Fibroblast of skin of left biceps (primary cell): ENCODE data around the gene SUMF1.

Experiments used
- DNase-seq, 2 experiments: peaks; one replicate each; pipeline ENCODE4 v3.0.0-alpha.2; 2013; ENCODE audit warnings: low read depth in 2 of 2

SUMF1 gene

GRCh38 chr3:4466741-4467521 is at the start of gene SUMF1:
Gene SUMF1, minus strand, starts transcription at chr3:4467269. Its CDS starts 24 bp downstream, at chr3:4467245.
- peak; percentile 33 to 39 for DNase-seq

DNA sequence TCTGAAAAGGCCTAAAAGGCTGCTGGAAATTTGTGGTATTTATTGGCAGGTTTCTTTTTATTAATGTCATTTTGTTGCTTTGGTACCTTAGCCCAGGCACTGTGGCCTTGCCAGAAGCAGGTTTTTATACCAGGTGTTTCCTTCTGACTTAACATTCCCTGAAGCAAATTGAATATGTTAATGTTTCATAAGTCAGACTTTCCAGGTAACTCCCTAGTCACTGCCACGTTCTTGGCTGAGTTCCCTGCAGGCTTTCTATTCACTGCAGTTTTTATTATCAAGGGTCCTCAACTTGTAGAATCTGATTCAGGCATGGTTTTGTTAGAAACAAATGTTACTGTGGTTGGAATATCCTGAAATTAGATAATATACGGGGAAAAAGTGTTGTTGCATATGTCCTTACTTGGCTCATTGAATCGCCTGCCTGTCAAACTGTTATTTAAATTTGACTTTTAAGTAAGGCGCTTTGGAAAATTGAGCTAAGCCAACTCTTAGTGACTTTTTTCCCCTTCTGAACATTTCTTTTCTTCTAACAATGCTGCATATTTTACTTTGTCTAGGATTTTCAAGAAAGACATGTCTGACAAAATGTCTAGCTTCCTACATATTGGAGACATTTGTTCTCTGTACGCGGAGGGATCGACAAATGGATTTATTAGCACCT is 49.0 kb upstream of the SUMF1 start:
- DNase-seq: no peak

GRCh38 chr3:4514916-4515315 is 47.8 kb upstream of the SUMF1 start:
- no peak for DNase-seq

GRCh38 chr3:4514321-4514720 is 47.3 kb upstream of the SUMF1 start:
- no peak for DNase-seq

GRCh38 chr3:4512895-4513616 is 46.0 kb upstream of the SUMF1 start:
- DNase-seq: no peak

DNA sequence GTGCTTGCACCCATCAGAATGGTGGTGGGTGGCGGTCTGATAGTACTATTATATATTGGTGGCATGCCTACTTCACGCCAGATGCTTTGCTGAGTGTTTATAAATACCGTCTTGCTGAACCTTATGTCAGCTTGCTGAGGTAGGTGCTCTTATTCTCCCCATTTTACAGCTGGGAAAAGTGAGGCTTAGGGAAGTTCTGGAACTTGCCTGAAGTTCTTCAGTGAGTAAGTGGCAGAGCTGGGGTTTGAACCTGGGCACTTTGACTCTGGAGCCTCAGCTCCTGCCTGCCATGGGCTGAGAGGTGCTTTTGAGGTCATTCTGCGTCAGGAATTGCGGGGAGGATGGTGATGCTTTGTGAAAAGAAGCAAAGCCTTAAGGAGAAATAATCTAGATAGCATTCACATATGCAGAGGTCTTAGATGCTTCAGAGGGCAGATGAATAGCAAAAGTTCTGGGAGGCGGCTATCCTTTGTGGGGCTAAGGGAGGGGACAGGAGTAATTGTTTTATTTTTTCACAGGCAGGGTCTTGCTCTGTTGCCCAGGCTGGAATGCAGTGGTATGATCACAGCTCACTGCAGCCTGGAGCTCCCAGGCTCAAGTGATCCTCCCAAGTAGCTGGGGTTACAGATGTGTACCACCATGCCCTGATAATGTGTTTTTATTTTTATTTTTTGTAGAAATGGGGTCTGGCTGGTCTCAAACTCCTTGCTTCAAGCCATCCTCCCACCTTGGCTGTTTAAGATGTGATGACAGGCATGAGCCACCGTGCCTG is 44.6 kb upstream of the SUMF1 start:
- no peak for DNase-seq

- DNase-seq: no peak
Observed at GRCh38 chr3:4509983-4510755, 43.1 kb upstream of the SUMF1 start.

DNA sequence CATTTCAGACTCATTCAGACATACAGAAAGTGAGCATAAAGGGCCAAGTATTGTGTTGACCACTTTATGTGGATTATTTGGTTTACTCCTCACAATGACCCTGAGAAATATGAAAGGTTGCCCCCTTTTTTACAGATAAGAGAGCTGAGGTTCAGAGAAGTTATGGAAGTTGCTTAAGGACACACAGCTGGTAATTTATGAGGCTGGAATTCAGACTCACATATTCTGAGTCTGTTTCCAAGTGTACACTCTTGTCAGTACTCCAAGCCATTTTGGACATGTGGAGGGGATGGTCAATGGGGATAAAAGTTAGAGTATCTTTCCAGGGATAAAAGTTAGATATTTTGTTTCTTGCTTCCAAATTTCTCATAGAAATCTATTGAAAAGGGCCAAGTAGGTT is 42.0 kb upstream of the SUMF1 start:
- DNase-seq: no peak

- no peak for DNase-seq
Observed at GRCh38 chr3:4508048-4508981, 41.2 kb upstream of the SUMF1 start.

DNA sequence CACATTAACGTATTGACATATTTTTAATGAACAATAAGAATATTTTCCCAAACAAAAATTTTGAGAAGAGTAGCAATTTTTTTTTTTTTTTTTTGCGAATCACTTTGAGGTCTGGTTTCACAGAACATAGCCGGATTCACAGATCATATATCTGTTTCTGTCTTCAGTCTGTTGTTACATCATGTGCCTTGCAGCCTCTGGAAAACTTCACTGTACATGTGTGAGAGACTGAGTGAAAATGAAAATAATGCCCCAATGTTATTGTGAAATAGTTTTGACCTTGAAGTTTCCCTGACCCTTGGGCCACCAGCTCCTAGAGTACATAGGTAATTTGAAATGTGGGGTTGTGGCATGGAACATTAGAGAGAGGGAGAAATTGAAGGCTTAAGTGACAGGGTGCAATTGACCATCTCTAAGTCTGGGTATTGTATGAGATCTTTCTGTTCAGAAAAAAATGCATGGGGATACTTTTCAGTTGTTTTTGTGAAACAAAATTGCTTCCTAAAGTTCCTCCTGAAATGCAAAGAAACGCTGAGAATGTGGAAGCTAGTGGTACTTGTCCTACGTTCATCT is 40.0 kb upstream of the SUMF1 start:
- DNase-seq: peak in 1 of 2 experiments; percentile 9

DNA sequence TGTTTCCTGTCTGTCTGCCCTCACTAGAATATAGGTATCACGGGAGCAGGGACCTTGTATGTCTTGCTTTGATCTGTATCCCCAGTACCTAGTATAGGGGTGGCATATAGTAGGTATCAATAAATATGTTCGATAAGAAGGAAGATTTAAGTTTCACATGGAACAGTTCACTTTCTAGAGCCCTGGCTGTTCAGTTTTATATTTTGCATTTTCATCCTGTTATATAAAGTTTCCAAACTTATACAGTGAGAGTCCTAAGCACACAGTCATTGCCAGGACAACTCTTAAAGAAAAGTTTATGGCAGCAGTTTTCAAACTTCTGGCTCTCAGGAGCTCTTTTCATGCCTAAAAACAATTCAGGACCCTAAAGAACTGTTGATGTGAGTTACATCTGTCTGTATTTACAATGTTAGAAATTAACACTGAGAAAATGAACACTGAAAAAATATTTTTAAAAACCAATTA is 39.5 kb upstream of the SUMF1 start:
- no peak for DNase-seq

DNA sequence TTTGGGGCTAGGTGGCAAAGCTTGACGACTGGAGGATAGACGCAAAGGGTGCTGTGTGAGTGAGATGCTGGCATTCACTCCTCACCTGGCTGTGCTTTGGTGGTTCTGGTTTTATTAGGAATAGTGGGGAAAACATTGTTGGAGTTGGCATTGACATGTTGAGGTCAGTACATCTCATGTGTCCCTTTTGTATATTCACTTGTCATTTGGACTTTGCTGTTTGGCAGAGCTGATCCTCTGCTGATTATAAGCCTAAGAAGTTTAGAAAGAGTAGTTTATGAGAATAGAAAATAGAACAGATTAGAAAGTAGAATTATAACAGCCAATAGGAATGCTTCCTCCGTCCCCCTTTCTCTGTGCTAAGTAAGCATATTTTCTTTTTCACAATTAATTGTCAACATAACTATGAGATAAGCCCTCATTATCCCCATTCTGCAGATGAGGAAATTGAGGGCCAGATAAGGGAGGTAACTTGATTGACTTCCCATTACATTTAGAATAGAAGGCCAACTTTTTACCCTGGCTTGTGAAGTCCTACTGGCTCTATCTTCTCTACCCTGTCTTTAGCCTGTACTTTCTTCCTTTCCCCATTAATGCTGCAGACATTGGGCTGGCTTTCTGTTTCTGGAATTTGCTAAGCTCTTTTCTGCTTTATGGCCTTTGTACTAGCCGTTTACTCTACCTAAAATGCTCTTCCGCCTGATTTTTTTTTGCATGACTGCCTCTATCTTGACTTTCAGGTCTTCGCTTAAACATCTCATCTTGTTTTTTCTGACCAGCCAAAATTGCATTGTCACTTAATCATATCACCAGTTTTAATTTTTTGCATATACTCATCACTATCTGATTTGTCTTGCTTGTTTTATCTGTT is 38.9 kb upstream of the SUMF1 start:
- DNase-seq: no peak

DNA sequence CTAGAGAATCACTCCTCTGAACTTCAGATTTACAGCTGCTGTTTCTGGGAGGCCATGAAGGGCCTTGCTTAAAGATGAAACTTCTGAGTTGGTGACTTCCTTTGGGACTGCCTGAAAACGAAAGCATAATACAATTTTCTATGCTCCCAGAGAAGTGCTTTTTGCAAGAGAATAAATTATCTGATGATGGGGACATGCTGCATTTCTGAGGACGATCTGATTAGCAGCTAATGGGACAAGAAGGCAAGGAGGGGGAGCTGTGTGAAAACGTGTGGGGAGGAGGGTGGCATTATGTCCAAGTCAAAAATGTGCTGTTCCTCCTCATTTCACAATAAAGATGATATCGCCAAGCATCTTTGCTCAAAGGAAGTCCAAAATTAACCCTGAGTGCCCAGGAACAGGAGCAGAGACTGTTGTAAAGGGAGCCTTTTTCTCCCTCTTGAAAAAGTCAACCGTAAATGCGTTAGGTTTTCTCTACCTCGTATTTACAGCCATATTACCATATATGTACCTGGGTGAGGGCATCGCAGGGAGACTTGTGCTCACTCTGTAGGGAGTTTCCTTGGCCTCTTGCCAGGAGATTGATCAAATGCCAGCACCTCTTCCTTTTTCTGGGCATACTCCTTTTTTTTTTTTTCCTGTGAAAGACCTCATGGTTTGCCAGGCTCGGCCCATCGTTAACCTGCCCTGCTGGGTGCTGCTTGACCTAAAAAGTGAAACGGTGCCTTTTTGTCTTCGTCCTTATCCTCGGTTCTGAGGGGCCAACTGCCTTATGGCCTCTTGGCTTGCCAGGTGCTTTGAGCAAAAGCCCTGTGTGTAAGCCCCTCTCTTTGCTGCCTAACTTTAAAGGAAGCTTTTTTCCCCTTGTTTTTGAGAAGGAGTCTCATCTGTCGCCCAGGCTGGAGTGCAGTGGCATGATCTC is 37.5 kb upstream of the SUMF1 start:
- no peak for DNase-seq

DNA sequence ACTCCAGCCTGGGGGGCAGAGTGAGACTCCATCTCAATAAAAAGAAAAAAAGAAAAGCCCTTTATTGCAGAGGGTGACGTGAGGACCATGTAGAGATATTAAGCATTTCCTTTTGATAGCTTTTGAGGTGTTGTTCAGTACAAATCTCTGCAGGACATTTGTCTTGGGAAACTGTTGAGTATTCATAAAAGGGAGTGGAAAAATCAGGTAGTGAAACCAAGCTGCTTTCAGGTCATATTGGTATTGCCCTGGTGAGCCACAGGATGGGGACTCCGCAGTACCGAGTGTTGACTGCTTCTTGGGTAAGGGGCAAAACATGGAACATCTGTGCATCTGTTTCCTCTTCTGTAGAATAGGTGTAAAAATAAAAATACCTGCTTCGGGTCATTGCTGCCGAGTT is 36.0 kb upstream of the SUMF1 start:
- no peak for DNase-seq

DNA sequence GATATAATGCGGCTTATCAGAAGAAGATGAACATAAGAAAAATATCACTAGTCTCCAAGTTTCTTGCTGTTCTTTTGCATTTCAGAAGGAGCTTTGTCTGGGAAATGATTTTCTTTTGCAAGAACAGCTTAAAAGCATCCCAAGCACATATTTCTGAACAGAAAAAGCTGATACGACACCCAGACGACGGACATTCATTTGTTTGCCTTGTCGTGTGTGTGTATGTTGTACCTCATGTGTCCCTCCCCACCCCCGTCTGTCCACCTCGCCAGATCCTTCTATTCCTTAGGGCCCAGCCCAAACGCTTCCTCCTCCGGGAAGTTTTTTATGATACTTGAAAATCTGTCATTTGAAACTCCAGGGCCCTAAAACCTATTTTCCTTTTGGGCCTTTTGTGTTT is 34.9 kb upstream of the SUMF1 start:
- no peak for DNase-seq

- DNase-seq: no peak
Observed at GRCh38 chr3:4501437-4501836, 34.4 kb upstream of the SUMF1 start.

DNA sequence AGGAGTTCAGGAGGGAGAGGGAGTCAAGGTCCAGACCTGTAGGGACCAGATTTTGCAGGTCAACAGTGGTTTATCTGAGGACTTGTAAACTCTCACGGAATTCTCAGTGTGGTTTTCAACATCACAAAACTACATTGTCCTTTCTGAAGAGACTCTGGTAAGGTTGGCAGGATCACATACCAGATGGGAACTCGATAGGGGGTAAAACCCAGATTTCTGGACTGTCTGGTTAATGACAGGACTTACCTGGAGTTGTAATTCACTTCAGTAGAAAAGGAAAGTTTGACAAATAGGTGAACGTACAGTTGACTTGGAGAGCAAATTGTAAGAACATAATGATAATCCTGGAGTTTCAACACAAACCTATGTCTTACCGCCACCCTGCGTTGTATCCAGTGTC is 31.4 kb upstream of the SUMF1 start:
- no peak for DNase-seq
